Measurements from ENCODE around the gene KCNMB3.

GRCh38 chr3:179223548-179223947 is 27.4 kb downstream of the KCNMB3 start:
- no peak for TF ChIP-seq EZH2 (IDR thresholded peaks at IDR 0.05)
- TF ChIP-seq POLR2AphosphoS5 (IDR thresholded peaks at IDR 0.05; ENCODE audit: borderline replicate concordance, low read depth, low read length) = no peak

All from SK-N-MC (cell line).